Activated CD8-positive, alpha-beta memory T cell treated with anti-CD3 and anti-CD28 coated beads, Interleukin-2, amount 50 U/mL, for 1 hour (primary cell): ENCODE measurements around the gene RHOH.
"Not testable (repeated sequence)": the region's sequence is repeated elsewhere in the genome, so short reads cannot be mapped to it uniquely, and the experiment has no call there.

Experiments
- DNase-seq: peaks from one replicate; pipeline ENCODE4 v3.0.0-alpha.2; 2020; ENCODE audit errors: extremely low read depth

The RHOH gene, protein sequence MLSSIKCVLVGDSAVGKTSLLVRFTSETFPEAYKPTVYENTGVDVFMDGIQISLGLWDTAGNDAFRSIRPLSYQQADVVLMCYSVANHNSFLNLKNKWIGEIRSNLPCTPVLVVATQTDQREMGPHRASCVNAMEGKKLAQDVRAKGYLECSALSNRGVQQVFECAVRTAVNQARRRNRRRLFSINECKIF

DNA sequence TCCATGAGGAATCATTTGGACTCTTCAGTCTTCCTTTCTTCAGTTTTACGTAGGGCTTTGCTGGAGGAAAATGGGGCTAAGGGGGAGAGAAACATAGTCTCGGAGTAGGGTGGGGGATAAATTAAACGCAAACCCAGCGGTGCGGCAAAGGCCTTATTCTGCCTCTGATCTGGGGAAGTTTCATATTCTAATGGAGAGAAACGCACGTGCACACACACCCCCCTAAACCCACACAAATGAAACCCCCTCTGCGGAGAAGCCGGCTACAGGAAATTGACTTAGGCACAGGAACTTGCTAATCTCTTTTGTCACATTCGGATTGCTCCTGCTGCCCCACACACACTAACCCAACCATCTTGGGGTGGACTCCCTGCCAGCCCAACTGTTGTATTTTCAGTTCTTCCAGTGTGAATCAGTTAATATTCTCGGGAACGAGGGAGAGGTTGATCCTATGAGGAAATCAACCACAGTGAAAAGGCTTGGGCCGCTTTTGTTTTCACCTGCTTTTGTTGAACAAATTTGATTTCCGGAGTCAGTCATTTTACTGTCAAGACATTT, at the start of gene RHOH:
Gene RHOH (plus strand): TSS at position 308 of the 558 bp plus-strand sequence. CDS start 46,356 bp downstream, outside the sequence.
- DNase-seq: peak; percentile 81

DNA sequence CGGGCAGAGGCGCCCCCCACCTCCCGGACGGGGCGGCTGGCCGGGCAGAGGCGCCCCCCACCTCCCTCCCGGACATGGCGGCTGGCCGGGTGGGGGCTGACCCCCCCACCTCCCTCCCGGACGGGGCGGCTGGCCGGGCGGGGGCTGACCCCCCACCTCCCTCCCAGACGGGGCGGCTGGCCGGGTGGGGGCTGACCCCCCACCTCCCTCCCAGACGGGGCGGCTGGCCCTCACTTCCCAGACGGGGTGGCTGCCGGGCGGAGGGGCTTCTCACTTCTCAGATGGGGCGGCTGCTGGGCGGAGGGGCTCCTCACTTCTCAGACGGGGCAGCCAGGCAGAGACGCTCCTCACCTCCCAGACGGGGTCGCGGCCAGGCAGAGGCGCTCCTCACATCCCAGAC, 49.3 kb upstream of the RHOH start:
- not testable (repeated sequence) for DNase-seq

DNA sequence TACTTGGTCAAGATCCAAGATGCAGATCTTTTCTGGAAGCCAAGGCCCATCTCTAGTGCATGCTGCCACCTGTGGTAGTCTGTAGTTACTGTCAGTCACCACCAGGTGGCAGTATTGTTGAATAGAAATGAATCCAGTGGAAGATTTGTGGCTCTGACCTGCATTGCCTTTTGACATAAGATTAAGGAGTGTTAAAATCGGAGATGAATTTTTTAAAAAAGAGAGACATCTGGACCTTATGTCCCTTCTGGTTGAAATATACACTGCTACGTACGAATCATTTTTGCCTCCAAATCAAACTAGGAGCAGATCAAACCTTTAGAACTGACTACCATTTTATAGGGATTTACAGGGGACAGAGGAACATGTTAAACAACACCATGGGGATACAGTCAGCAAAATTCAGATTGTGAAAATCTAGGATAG, 46.9 kb upstream of the RHOH start:
- DNase-seq: peak; percentile 50

DNA sequence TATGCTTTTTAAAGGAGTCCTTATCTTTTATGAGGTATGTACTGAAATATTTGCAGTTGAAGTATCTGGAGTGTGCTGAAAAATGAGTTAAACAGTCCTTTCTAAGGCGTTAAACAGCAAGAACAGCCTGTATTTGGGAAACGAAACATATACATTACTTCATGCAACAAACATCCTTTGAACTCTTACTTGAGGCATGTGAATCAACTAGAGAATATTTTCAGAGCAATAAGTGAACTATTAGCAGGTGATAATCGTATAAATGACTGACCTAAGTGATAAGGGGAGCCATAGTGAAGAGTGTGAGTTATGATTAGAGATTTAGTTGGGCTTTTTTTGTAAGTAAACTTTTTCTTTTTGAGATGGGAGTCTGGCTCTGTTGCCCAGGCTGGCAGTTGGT, 45.9 kb upstream of the RHOH start:
- no peak for DNase-seq

DNA sequence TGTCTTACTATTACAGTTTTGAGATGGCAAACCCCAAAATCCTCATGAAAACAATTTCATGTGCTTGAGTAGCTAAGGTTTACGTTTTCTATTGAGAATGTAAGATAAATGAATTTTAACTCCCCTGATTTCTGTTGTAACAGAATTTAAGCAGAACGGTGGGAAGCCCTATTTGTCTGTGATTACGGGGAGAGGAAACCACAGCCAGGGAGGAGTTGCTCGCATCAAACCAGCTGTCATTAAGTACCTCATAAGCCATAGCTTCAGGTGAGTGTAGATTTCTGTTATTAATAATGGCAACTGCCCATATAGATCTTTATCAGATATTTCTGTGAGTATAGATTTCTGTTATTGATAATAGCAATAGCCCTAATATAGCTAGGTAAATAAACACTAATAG, 44.2 kb upstream of the RHOH start:
- no peak for DNase-seq

DNA sequence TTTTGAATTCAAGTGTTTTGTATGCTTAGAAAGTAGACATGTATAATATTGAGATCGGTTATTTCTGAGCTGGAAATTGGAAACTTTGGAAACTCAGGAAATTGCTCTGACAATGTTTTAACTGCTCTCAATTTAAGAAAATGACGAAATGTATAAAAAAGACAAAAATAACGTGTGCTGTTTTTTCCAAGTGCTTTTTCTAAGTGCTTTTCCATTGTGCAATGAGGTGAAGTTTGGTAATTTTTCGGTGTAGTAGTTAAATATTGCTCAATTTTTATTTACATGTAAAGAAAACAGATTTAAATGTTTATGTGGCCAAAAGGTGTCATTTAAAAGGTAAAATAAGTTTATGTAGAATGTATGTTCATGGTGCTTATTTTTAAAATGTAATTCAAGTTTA, 39.4 kb upstream of the RHOH start:
- no peak for DNase-seq

DNA sequence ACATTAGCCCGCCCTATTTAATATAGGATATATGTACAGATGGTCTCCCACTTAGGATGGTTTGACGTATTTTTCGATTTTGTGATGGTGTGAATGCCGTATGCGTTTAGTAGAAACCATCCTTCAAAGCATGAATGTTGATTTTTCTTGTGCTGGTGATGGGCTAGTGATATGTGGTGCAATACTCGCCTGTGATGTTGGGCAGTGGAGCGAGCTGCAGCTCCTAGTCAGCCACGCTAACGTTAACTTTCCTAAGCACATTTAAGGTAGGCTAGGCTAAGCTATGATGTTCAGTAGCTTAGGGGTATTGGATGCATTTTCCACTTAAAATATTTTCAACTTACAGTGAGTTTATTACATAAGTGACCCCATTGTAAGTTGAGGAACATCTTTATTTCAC, 36.6 kb upstream of the RHOH start:
- no peak for DNase-seq

DNA sequence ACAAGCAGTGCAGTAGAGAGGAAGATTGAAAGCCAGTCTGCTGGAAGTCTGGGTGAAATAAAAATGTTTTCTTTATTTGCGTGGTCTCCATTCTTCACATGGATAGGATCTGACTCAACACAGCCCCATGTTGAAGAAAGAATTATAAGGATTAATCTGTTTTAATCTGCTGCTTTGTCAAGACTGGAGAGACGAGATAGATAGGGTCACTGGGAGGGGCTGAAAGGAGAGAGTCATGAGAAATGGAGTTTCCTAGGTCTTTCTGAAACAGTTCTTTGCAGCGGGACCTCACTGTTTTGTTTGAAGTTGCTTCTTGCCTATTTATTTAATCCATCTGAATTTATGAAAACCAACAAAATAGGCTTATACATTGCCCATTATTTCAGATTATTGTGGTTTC, 32.4 kb upstream of the RHOH start:
- DNase-seq: no peak

DNA sequence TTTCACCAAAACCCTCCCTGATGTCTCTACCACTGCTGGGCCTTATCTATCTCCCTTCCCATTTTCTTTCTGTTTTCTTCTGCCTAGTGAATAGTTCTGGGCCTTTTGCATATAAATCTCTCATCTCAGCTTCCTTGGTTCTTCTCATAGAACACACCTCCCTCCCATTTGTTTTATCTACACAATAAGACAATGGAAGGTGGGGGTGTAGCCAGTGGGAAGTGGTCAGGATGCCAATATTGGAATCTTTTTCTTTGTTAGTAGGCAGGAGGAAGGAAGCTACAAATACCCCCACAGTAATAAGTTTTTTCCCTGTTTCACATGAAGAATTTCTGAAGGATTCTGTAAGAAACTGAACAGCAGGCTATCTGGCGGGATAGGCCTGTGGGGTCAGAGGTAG, 30.9 kb upstream of the RHOH start:
- DNase-seq: no peak

DNA sequence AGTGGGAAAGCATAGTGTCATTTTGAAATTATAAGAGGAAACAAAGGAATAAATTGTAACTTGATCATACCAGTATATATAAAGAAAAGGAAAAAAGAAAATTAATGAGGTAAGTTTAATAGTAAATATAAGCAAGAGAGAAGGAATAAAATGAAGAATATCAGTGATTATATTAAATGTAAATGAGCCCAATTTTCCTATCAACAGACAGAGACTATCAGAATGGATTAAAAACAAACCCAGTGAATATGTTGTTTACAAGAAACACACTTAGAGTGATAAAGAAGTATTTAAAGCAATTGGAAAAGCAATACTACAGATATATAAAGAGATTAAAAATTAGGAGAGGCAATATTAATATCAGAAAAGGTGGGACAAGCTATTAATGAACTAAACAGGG, 28.8 kb upstream of the RHOH start:
- no peak for DNase-seq

DNA sequence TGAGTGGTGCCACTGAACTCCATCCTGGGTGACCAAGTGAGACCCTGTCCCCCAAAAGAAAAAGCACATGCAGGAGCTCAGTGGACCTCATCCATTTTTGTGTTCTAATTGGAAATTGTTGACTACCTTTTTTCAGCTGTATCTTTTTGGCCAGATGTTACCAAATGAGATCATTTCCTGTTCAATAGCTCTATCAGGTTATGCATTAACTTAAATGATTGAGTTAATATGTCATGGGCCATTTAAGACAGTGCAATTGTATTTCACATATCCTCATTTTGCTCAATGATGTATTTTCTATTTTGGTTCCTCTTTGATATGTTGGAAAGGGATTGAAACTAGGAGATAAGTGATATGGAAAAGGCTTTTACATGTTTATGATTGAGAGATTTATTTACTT, 26.2 kb upstream of the RHOH start:
- DNase-seq: no peak

DNA sequence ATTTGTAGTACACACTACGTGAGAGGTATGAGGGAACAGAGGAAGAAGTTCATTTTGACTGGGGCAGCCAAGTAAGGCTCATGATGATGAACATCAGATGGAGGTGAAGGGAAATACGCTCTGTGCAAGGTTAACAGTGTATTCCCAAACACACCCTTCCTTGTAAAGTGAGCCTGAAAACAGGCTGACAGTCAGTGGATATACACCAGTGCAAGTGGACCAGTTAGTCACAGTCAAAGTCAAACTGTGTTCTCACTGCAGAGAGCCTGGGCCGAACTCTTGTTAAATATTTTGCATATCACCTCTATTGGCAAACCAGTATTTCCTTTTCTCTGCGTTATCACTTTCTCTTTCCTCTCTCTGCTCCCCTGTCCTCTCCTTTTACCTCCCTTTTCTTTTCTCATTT, 23.4 kb upstream of the RHOH start:
- no peak for DNase-seq

DNA sequence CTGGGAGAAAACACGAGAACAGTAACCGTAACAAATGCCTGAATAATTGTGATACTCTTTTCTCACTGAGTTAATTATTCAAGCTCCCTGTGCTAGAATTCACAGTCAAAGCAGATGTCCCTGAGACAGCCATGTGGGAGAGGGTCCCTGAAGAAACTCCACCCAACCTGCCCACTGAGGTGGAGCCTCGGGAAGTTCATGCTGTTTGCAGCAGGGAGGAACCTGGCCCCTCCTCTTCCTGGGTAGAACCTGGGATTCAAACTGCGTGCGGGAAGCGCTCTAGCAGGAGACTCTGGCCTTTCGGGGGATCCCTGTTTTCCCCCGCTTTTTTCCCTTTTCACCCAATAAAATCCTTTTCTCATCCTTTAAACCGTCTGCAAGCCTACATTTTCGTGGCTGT, 20.2 kb upstream of the RHOH start:
- no peak for DNase-seq

DNA sequence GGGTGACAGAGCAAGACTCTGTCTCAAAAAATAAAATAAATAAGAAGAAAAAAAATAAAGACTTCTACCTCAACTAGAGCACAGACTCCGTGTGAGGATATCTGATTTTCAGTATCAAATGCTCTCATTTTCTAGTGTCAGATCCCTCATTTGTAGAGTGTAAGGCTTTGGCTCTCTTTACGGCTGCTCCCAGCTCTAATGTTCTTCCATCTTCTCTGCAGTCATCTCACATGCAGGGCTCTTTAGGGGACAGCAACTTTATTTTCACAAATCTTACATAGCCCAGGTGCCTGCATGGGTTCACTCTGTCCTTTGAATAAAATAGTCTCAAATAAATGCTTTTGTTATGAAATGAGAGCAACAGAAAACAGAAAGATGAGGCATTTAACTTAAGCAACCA, 19.2 kb upstream of the RHOH start:
- DNase-seq: no peak

DNA sequence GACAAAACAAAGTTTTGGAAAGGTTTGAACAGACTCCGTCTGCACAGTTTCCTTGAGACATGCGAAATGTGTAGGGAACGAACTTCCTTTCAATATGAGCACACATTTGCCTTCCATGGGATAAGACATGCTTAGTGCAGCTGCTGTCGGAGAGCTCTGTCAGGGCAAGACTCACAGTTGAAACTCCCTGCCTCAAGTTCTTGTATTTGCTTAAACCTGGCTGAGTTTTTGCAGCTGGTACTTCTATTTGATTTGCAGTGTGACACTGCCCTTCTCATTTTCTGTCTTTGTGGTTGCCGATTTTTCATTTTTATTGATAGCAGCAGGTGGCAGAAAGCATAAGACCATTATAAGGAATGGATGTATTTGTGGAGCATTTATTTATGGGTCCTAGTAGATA, 18.2 kb upstream of the RHOH start:
- no peak for DNase-seq

DNA sequence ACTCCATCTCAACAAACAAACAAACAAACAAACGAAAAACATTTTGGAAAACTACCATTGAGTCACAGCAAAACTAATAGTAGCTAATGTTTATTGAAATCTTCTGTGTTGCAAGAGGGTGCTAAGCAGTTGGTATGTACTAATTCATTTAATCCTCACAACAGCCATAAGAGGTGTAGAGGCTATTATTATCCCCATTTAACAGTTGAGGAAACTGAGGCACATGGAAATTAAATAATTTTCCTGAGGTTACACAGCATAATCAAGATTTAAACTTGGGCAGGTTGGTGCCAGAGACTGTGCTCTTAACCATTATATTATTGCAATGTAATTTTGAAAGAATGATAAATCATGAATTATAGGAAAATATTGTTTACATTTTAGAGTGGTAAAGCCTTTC, 17.5 kb upstream of the RHOH start:
- DNase-seq: no peak

DNA sequence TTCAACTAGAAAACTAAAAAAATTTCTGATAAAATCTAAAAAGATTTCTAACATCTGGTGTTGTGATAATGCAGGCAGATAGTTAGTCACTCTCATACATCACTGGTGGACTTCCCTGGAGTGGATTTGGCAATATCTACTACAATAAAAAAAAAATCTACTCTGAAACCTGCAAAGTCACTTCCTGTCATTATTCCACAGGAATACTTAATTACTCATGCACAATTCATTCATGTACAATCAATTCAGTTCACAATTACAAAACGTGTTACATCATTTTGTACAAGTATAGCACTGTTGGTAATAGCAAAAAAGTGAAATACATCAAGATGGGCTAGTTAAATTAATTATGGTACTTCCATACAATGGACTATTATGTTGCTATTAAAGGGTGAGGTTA, 16.5 kb upstream of the RHOH start:
- no peak for DNase-seq

DNA sequence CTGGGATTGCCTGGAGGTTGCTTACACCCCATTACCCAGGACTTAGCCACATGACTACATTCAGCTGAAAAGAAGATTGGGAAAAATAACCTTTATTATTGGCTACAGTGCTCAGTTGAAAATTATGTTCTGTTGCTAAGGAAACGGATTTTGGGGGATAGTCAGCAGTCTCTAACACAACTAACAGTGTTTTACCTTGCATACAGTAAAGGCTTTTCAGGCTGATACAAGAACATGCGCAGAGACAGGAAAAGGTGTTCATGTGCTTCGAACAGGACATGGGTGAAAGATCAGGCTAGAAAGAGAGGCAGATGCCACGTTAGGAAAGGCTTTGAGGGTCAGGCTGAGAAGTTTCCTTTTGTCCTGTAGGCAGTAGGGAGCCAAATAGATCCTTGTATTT, 14.8 kb upstream of the RHOH start:
- no peak for DNase-seq

DNA sequence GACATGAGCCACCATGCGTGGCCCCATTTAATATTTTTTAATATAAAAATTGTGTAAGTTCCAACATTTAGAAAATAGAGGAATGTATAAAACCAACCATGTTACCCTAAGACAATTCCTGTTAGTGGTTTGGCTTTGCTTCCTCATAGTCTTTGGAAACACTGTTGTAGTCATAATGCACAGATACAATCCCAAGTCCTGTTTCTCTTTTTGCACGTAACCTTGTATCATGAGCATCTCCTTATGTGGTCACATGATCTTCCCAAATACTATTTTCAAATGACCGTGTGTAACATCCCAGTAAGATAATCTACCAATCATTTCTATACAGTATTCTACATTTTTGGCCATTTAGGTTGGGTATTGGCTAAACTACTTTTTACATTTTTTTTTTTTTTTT, 13.9 kb upstream of the RHOH start:
- no peak for DNase-seq

DNA sequence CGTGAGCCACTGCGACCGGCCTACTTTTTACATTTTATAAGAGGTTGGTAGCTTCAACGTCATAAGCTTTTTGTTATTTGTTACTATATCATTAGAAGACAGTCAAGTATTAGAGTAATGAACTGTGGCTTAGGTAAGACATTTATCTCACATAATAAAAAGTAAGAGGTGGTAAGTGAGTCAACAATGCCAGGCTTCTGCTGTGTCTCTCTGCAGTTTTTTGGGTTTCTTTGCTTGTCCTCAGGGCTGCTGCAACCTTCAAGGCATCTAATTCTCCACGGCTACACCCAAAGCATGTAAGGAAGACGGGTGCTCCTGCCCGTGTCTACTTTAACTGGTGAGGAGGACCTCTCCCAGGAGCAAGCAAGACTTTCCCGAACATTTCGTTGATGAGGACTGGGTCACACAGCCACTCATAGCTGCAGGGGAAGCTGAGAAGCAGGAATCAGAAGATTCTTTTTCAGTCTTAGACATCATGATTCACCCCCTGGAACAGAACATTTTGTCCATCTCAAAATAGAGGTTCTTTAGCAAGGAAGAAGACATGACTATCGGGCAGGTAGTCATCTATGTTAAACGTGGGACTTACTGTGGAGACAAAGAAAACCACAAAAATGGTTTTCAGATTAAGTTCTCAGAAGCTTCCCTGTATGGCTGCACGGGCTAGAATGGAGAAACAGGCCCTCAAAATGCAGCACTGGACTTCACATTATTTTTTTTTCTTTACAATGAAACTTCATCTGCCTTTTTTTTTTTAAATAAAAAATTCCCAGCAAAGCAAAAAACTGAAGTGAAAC, 13.0 kb upstream of the RHOH start:
- DNase-seq: no peak

DNA sequence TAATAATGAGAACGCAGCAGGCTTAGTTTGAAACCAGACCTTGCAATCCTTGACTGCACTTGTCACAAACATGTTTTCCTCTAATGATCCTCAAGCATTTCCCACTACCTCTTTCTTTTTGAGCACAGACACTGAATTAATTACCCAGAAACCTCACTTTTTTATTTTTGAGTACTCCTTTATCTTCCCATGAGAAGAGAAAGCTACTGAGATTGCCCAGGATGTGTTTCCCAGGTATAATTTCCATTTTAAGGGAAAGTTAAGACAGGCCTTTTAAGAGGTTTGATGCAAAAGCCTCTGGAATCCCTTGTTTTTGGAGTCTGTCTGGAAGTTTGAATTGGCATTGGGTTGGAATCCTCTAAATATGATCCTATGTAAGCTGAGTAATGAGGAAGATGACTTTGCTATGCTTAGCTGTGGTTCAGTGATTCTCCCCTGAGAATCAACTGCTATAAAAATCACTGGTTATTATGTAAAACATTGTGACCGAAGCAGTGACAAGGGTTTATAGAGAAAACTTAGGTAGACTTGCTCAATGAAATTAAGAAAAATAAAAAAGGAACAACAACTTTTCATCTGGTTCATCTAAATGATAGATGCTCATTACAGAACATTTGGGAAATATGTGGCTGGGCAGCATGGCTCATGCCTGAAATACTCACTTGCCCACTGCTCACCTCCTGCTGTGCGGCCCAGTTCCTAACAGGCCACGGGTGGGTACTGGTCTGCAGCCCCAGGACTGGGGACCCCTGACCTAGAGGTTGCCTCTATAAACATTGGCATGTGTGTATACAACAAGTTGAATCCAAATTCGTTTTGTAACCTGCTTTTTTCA, 10.8 kb upstream of the RHOH start:
- no peak for DNase-seq

DNA sequence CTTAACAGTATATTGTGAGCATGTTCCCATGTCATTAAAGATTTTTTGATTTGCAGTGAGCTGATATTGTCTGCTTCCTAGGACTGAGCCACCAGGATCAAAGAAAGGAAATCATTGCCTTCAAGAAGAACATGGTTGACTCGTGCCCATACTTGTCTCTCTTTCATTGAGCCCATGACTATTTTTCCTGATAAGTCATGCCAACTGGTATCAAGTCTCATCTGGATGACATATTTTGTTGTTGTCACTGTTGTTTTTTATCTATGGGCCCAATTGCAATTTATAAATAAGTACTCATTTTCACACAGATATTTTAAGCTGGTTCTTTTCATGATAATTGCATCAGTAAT, 10.2 kb upstream of the RHOH start:
- no peak for DNase-seq
